A549 (cell line): ENCODE results near the gene TEAD4. TPM values are rescaled to one million over a fixed set of nuclear protein-coding genes. Genes with fewer than 3 reads are reported as not detected.
A peak's percentile ranks its signal among the peaks of the same experiment; 100 is the strongest.

Experiments used
- ATAC-seq, 2 experiments: fragments of 200-7000 bp in 1 of 2; fragments of >200 bp in 1 of 2; cut with Nextera tagmentation in 1 of 2; cut with Tn5 transposase in 1 of 2; 3 replicates each; pipeline versions ENCODE4 v1.8.0 to v1.9.1; 2018 to 2020; ENCODE audit warnings: mild to moderate bottlenecking in 1 of 2, moderate library complexity in 1 of 2
- CTCF ChIA-PET: fragments of 300-600 bp; sonication (Branson Sonifier 250); formaldehyde crosslinking; extraction: SDS; loops from one replicate; lab custom pipeline; 2021; ENCODE audit warnings: antibody characterized with exemption, inconsistent platforms; lab: Yijun Ruan, JAX
- POLR2A ChIA-PET: fragments of 350-600 bp; formaldehyde crosslinking; extraction: SDS; loops from one replicate; lab custom pipeline; 2021; ENCODE audit warnings: antibody characterized with exemption, inconsistent platforms; lab: Yijun Ruan, JAX
- DNase-seq, 2 experiments: peaks; one replicate each; pipeline versions ENCODE4 v3.0.0 to v3.0.0-alpha.2; 2011 to 2016; ENCODE audit warnings: low read depth in 1 of 2, low spot score in 1 of 2
- FAIRE-seq: peaks from 2 replicates; lab custom pipeline; 2011; peaks lifted over from hg19 to GRCh38; lab: Jason Lieb, UNC
- H3K27ac ChIP-seq, 2 experiments: fragments of >200 bp; sonication (Bioruptor Twin); formaldehyde crosslinking; 3 replicates each; pipeline ENCODE4 v1.5.1; 2016 to 2017
- H3K4me1 ChIP-seq: fragments of >200 bp; sonication (Bioruptor Twin); formaldehyde crosslinking; 3 replicates; pipeline ENCODE4 v1.6.1; 2016
- H3K4me2 ChIP-seq: fragments of >200 bp; sonication (Bioruptor Twin); formaldehyde crosslinking; 3 replicates; pipeline ENCODE4 v1.6.1; 2016
- H3K4me3 ChIP-seq: fragments of >200 bp; sonication (Bioruptor Twin); formaldehyde crosslinking; 3 replicates; pipeline ENCODE4 v1.5.1; 2016
- H3K9me3 ChIP-seq: fragments of >200 bp; sonication (Bioruptor Twin); formaldehyde crosslinking; 3 replicates; pipeline ENCODE4 v1.6.1; 2016
- CHD4 ChIP-seq: fragments of 200-600 bp; sonication (generic); IDR thresholded peaks from 2 replicates; pipeline ENCODE4 v1.6.1; 2016; ENCODE audit warnings: antibody characterized with exemption, mild to moderate bottlenecking, borderline replicate concordance
- ESRRA ChIP-seq: fragments of 150-350 bp; IDR thresholded peaks from 2 replicates; pipeline ENCODE4 v1.6.1; 2014; ENCODE audit warnings: mild to moderate bottlenecking, low read length, borderline replicate concordance
- HOXB5 ChIP-seq: fragments of 250-450 bp; sonication (Bioruptor Pico); IDR thresholded peaks from 2 replicates; pipeline ENCODE4 v1.5.0; 2020; ENCODE audit warnings: mild to moderate bottlenecking, moderate library complexity
- MAFK ChIP-seq: fragments of 450-650 bp; IDR thresholded peaks from 2 replicates; pipeline ENCODE4 v1.6.1; 2014; ENCODE audit not compliant: partially characterized antibody
- MYC ChIP-seq: IDR thresholded peaks from 2 replicates; pipeline ENCODE4 v1.6.1; 2012; ENCODE audit warnings: mild to moderate bottlenecking, inconsistent platforms, low read length, improper control_type of control experiment, borderline replicate concordance
- PHF8 ChIP-seq: fragments of 200-600 bp; sonication (generic); IDR thresholded peaks from 2 replicates; pipeline ENCODE4 v1.6.1; 2016; ENCODE audit warnings: low read depth, mild to moderate bottlenecking, antibody characterized with exemption, moderate library complexity, borderline replicate concordance
- POLR2AphosphoS2 ChIP-seq: conservative IDR thresholded peaks from 2 replicates; pipeline ENCODE4 v1.6.1; 2012; ENCODE audit warnings: low read length, improper control_type of control experiment, inconsistent platforms
- RAD21 ChIP-seq, 2 experiments: fragments of >200 bp in 1 of 2; sonication (Bioruptor Twin) in 1 of 2; formaldehyde crosslinking in 1 of 2; IDR thresholded peaks in 1 of 2; conservative IDR thresholded peaks in 1 of 2; 2 replicates in 1 of 2; 3 replicates in 1 of 2; pipeline ENCODE4 v1.6.1; 2012 to 2018; ENCODE audit warnings: inconsistent platforms in 1 of 2
- SMC3 ChIP-seq: fragments of >200 bp; sonication (Bioruptor Twin); formaldehyde crosslinking; IDR thresholded peaks from 3 replicates; pipeline ENCODE4 v1.6.1; 2018; ENCODE audit warnings: inconsistent platforms
- TFCP2L1 ChIP-seq: fragments of 250-450 bp; sonication (Bioruptor Pico); IDR thresholded peaks from 2 replicates; pipeline ENCODE4 v1.5.0; 2021; ENCODE audit warnings: mild to moderate bottlenecking
- ZSCAN20 ChIP-seq: fragments of 250-450 bp; sonication (Bioruptor Pico); IDR thresholded peaks from 2 replicates; pipeline ENCODE4 v1.8.0; 2022; ENCODE audit warnings: mild to moderate bottlenecking, moderate library complexity
- WGBS: methylation state at CpG from one replicate; pipeline ENCODE4 v1.1.6; 2017; ENCODE audit errors: missing lambda C conversion rate; 5-methylcytosine and 5-hydroxymethylcytosine counted together
- polyA plus RNA-seq, 4 experiments: library from polyadenylated mRNA; depleted of rRNA in 3 of 4; stranded (reverse); fragments of >200 nt; fragmentation: RNase III in 1 of 4; extraction: RNeasy Plus Mini Kit Qiagen cat#74134 plus additional on column Dnase treatment in 1 of 4; gene quantifications; 2 replicates in 3 of 4; 3 replicates in 1 of 4; pipeline ENCODE4 v1.2.3, GENCODE V29; 2011 to 2017
- TF ChIP-seq, protein P1 (sequence below): fragments of 450-650 bp; IDR thresholded peaks from 2 replicates; pipeline ENCODE4 v1.6.1; 2014; ENCODE audit warnings: antibody characterized with exemption
- TF ChIP-seq, protein P2 (sequence below): fragments of 250-450 bp; sonication (Bioruptor Pico); IDR thresholded peaks from 2 replicates; pipeline ENCODE4 v1.5.0; 2021; ENCODE audit warnings: mild to moderate bottlenecking, moderate library complexity, borderline replicate concordance
- TF ChIP-seq, protein P3 (sequence below): fragments of 150-350 bp; IDR thresholded peaks from 2 replicates; pipeline ENCODE4 v1.6.1; 2014; ENCODE audit warnings: low read depth, mild to moderate bottlenecking, low read length

The TEAD4 gene
- polyA plus RNA-seq, 2 of the 4 experiments (the other 2 are of a cell fraction), result 22.6 to 31.8 TPM

DNA sequence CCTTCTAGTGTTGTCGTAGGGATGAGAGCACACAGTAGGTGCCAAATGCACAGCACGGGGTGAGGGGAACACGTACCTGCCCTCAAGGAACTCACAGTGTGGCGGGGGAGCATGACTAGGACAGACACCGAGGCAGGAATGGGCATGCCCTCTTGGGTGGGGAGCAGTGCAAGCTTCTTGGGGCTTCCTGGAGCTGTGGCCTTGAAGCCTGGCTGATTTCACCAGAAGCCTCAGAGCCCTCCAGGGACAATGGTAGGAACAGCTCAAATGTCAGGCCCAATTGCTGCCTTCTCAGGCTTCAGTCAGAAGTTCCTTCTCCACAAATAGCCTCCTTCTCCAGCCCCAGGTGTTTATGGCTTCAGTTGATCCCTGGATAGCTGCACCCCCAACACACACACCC is 43.4 kb downstream of the TEAD4 start:
- Histone ChIP-seq H3K4me3 (no peak overlapping the region), H3K4me1 (0 out of 3 replicates have a peak, but pooled peaks cover 3% of the 10 kb centered on the region), H3K4me2 (no peak overlapping the region), H3K27ac (no peak overlapping the region), H3K9me3 (no peaks in the 10 kb centered on the region)
- POLR2A ChIA-PET, result no interaction called here
- no peak for TF ChIP-seq TFCP2L1 (CRISPR knock-in tag)
- TF ChIP-seq RAD21 (conservative IDR thresholded peaks at IDR 0.05 in 1 of 2, IDR thresholded peaks at IDR 0.05 in 1 of 2), result no peak
- TF ChIP-seq MYC, result no peak
- TF ChIP-seq MAFK, result no peak
- TF ChIP-seq HOXB5 (CRISPR knock-in tag), result no peak
- no peak for TF ChIP-seq PHF8
- no peak for TF ChIP-seq SMC3
- no peak for DNase-seq
- 96% methylated on average over 5 of the region's 5 CpGs for WGBS
- no peak for ATAC-seq
- CTCF ChIA-PET, result interaction anchor here (1.3 to 1.4 kb wide), 2 partner anchors 14 to 31 kb away, joined by 3 to 4 read pairs; no protein-coding TSS in a partner anchor
- no peak for FAIRE-seq

DNA sequence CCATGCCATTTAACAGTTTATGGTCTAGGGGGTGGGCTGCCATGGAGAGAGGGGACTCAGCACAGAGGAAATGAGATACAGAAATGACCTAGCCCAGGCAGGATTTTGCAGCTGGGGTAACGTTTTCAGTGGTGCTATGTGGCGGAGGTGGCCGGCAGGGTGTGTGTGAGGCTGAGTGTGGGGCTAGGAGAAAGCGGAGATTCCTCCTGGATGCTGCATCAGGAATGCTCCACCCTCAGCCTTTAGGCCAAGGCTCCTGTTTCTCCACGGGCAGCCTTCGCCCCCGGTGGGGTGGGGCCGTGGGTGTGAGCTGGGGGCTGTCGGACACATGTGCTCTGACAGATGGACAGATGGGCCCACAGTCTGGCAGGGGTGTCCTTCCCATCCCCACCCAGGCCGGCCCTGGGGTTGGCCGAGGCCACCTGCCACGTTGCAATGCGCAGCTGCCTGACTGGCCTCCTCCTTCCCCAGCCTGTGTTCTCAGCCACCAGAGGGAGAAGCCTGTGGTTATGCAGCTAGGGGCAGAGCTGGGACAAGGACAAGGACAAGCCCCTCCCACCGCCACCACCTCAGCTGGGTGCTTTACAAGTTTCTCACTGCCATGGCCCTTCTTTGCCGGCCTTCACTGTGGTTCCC is 44.3 kb downstream of the TEAD4 start:
- Histone ChIP-seq H3K4me1 (0 out of 3 replicates have a peak, but pooled peaks cover 3% of the 10 kb centered on the region), H3K4me2 (no peak overlapping the region), H3K27ac (no peak overlapping the region), H3K4me3 (no peak overlapping the region), H3K9me3 (no peaks in the 10 kb centered on the region)
- TF ChIP-seq, protein P1, sequence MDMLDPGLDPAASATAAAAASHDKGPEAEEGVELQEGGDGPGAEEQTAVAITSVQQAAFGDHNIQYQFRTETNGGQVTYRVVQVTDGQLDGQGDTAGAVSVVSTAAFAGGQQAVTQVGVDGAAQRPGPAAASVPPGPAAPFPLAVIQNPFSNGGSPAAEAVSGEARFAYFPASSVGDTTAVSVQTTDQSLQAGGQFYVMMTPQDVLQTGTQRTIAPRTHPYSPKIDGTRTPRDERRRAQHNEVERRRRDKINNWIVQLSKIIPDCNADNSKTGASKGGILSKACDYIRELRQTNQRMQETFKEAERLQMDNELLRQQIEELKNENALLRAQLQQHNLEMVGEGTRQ, result no peak
- ATAC-seq (peak in 1 of 2 experiments; percentile 43; a peak in 3 of 6 replicates), FAIRE-seq (no peak), DNase-seq (no peak)
- POLR2A ChIA-PET, result no interaction called here
- 88% methylated on average over 14 of the region's 15 CpGs for WGBS
- CTCF ChIA-PET, result interaction anchor here (0.6 to 3.7 kb wide), 6 partner anchors 10 to 55 kb away, joined by 3 to 17 read pairs (median 4); no protein-coding TSS in a partner anchor

DNA sequence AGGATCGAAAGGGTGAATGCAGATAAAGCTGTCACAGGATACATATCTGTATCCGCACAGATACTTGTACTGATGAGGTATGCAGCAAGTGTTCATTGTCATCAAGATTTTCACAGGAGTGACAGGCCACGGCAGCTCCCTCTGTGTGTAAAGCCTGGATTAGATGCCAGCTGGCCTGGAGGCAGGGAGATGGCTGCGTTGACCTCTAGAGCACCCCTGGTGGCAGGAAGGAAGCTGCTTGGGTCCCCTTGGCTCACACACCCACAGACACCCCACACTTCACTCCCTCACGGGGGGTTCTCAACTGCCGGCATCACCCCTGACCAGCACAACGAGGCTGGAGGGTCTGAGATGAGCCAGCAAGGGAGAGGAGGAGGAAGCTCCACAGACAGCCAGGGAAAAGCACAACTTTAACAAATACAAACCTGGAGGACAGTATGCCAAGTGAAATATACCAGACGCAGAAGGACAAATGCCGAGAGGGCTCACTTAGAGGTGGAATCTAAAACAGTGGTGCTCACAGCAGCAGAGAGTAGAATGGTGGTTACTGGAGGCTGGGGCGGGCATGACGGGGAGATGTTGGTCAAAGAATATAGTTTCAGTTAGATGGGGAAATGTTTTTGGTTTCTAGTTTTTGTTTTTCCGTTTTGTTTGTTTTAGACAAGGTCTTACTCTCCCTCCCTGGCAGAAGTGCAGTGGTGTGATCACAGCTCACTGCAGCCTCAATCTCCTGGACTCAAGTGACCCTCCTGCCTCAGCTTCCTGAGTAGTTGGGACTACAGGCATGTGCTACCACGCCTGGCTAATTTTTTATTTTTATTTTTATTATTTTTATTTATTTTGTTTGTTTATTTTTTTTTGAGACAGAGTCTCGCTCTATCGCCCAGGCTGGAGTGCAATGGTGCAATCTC is 45.7 kb downstream of the TEAD4 start:
- ChIA-PET CTCF (interaction anchor here (0.6 to 3.7 kb wide), 8 partner anchors 9 to 93 kb away, joined by 3 to 17 read pairs (median 4); no protein-coding TSS in a partner anchor), POLR2A (no interaction called here)
- H3K4me1 ChIP-seq, result no peaks in the 10 kb centered on the region
- TF ChIP-seq MYC, result no peak
- TF ChIP-seq, protein P2, sequence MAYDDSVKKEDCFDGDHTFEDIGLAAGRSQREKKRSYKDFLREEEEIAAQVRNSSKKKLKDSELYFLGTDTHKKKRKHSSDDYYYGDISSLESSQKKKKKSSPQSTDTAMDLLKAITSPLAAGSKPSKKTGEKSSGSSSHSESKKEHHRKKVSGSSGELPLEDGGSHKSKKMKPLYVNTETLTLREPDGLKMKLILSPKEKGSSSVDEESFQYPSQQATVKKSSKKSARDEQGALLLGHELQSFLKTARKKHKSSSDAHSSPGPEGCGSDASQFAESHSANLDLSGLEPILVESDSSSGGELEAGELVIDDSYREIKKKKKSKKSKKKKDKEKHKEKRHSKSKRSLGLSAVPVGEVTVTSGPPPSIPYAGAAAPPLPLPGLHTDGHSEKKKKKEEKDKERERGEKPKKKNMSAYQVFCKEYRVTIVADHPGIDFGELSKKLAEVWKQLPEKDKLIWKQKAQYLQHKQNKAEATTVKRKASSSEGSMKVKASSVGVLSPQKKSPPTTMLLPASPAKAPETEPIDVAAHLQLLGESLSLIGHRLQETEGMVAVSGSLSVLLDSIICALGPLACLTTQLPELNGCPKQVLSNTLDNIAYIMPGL (CRISPR knock-in tag), result no peak
- TF ChIP-seq, protein P3, sequence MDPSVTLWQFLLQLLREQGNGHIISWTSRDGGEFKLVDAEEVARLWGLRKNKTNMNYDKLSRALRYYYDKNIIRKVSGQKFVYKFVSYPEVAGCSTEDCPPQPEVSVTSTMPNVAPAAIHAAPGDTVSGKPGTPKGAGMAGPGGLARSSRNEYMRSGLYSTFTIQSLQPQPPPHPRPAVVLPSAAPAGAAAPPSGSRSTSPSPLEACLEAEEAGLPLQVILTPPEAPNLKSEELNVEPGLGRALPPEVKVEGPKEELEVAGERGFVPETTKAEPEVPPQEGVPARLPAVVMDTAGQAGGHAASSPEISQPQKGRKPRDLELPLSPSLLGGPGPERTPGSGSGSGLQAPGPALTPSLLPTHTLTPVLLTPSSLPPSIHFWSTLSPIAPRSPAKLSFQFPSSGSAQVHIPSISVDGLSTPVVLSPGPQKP, result no peak
- TF ChIP-seq CHD4, result no peak
- no peak for TF ChIP-seq POLR2AphosphoS2
- TF ChIP-seq ZSCAN20 (CRISPR knock-in tag), result no peak
- no peak for TF ChIP-seq ESRRA
- TF ChIP-seq SMC3, result no peak
- 88% methylated on average over 15 of the region's 15 CpGs for WGBS
- peak in 1 of 2 experiments; percentile 55 for DNase-seq
- H3K9me3 ChIP-seq, result no peaks in the 10 kb centered on the region
- ATAC-seq, result peak; percentile 70 to 78
- no peak overlapping the region for H3K27ac ChIP-seq
- no peak overlapping the region for H3K4me3 ChIP-seq
- no peak overlapping the region for H3K4me2 ChIP-seq
- no peak for FAIRE-seq
